ENCODE results near the gene APBA2.

The APBA2 gene

GRCh38 chr15:28955993-28956421 lies 70.2 kb downstream of the APBA2 start:
- peaks cover 4% of the 10 kb centered on the region for H3K4me1 ChIP-seq (ENCODE audit: control insufficient read depth, insufficient read depth, low read length)
- H3K9me3 ChIP-seq (ENCODE audit: control insufficient read depth, insufficient read depth, low read length): no peaks in the 10 kb centered on the region
- no peak overlapping the region for H3K4me3 ChIP-seq (ENCODE audit: low read length)
- no peak overlapping the region for H3K27ac ChIP-seq (ENCODE audit: low read length)
- no peaks in the 10 kb centered on the region for H3K36me3 ChIP-seq (ENCODE audit: control insufficient read depth, insufficient read depth, low read length)
- no peak for DNase-seq (ENCODE audit: low read depth, low spot score)
- H3K27me3 ChIP-seq (ENCODE audit: control insufficient read depth, insufficient read depth, low read length): no peaks in the 10 kb centered on the region
- no CpG with 5 or more reads among the region's 5 CpGs for WGBS (ENCODE audit: insufficient coverage, insufficient read length)

- no peaks in the 10 kb centered on the region for H3K36me3 ChIP-seq (ENCODE audit: control insufficient read depth, insufficient read depth, low read length)
- H3K4me3 ChIP-seq (ENCODE audit: low read length): no peak overlapping the region
- H3K27me3 ChIP-seq (ENCODE audit: control insufficient read depth, insufficient read depth, low read length): no peaks in the 10 kb centered on the region
- no peaks in the 10 kb centered on the region for H3K9me3 ChIP-seq (ENCODE audit: control insufficient read depth, insufficient read depth, low read length)
- WGBS (ENCODE audit: insufficient coverage, insufficient read length): no CpG with 5 or more reads among the region's 8 CpGs
- H3K4me1 ChIP-seq (ENCODE audit: control insufficient read depth, insufficient read depth, low read length): peaks cover 4% of the 10 kb centered on the region
- no peak for DNase-seq (ENCODE audit: low read depth, low spot score)
- no peak overlapping the region for H3K27ac ChIP-seq (ENCODE audit: low read length)
Measured at GRCh38 chr15:28956491-28956890, 70.7 kb downstream of the APBA2 start.

DNA sequence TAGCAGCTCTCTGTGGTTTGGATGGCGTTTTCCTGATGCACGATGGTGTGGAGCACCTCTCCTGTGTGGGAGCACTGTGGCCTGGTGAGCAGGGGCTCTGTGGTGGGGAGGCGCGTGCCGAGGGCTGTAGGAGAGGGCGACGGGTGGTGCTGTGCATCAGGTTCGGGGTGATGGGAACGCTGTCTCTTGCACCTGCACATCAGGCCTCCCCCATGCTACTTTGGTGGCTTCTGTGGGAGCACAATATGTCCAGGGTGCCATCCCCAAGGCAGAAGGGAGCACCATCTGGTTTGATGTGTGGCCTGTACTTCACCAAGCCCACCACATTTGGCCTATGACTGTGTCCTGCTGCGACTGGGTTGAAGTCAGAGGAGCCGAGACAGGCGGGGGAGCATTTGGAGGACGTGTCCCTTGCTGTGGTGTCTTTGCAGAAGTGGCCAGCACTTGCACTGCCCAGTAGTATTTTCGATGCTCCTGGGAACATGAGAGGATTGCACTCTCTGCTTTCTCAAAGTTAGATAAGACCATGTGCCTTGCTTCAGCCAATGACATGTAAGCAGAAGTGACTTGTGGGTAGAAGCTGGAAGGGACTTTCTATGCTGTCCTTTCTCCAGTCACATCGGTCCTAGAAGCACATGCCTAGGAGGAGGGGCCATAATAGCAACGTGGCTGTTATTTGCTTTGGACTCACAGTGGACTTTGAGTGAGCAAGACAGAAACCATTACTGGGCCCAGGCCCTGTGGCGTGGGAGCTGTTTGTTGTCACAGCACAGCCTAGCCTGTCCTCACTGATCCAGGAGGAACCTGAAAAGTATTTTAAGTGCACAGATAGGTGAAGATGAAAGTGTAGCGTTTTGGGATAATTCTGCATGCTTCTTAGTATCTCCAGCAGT lies 72.1 kb downstream of the APBA2 start:
- Histone ChIP-seq H3K27ac (ENCODE audit: low read length) (no peak overlapping the region), H3K27me3 (ENCODE audit: control insufficient read depth, insufficient read depth, low read length) (no peaks in the 10 kb centered on the region), H3K36me3 (ENCODE audit: control insufficient read depth, insufficient read depth, low read length) (no peaks in the 10 kb centered on the region), H3K9me3 (ENCODE audit: control insufficient read depth, insufficient read depth, low read length) (no peaks in the 10 kb centered on the region), H3K4me1 (ENCODE audit: control insufficient read depth, insufficient read depth, low read length) (peaks cover 4% of the 10 kb centered on the region), H3K4me3 (ENCODE audit: low read length) (no peak overlapping the region)
- DNase-seq (ENCODE audit: low read depth, low spot score): no peak
- WGBS (ENCODE audit: insufficient coverage, insufficient read length): no CpG with 5 or more reads among the region's 18 CpGs

DNA sequence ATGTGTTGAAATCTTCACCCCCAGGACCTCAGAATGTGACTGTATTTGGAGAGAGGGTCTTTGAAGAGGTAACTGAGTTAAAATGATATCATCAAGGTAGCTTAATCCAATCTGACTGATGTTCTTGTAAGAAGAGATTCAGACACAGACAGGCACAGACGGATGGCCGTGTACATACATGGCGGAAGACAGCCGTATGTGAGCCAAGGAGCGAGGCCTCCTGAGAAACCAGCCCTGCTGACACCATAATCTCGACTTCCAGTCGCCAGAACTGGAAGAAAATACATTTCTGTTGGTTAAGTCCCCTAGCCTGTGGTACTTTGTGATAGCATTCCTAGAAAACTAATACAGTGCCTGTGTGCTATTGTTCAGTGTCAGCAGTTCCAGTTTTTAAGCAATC lies 73.6 kb downstream of the APBA2 start:
- no CpG with 5 or more reads among the region's 7 CpGs for WGBS (ENCODE audit: insufficient coverage, insufficient read length)
- Histone ChIP-seq H3K36me3 (ENCODE audit: control insufficient read depth, insufficient read depth, low read length) (no peaks in the 10 kb centered on the region), H3K4me1 (ENCODE audit: control insufficient read depth, insufficient read depth, low read length) (peaks cover 4% of the 10 kb centered on the region), H3K27me3 (ENCODE audit: control insufficient read depth, insufficient read depth, low read length) (no peaks in the 10 kb centered on the region), H3K27ac (ENCODE audit: low read length) (no peak overlapping the region), H3K4me3 (ENCODE audit: low read length) (no peak overlapping the region), H3K9me3 (ENCODE audit: control insufficient read depth, insufficient read depth, low read length) (no peaks in the 10 kb centered on the region)
- no peak for DNase-seq (ENCODE audit: low read depth, low spot score)

- Histone ChIP-seq H3K27me3 (ENCODE audit: control insufficient read depth, insufficient read depth, low read length) (no peaks in the 10 kb centered on the region), H3K4me3 (ENCODE audit: low read length) (no peak overlapping the region), H3K9me3 (ENCODE audit: control insufficient read depth, insufficient read depth, low read length) (no peaks in the 10 kb centered on the region), H3K27ac (ENCODE audit: low read length) (no peak overlapping the region), H3K36me3 (ENCODE audit: control insufficient read depth, insufficient read depth, low read length) (no peaks in the 10 kb centered on the region), H3K4me1 (ENCODE audit: control insufficient read depth, insufficient read depth, low read length) (0 out of 2 replicates have a peak, but pooled peaks cover under 1% of the 10 kb centered on the region)
- no CpG with 5 or more reads among the region's 9 CpGs for WGBS (ENCODE audit: insufficient coverage, insufficient read length)
- no peak for DNase-seq (ENCODE audit: low read depth, low spot score)
Measured at GRCh38 chr15:28960979-28961378, 75.2 kb downstream of the APBA2 start.

GRCh38 chr15:28961391-28961790 lies 75.6 kb downstream of the APBA2 start:
- no peak overlapping the region for H3K4me3 ChIP-seq (ENCODE audit: low read length)

DNA sequence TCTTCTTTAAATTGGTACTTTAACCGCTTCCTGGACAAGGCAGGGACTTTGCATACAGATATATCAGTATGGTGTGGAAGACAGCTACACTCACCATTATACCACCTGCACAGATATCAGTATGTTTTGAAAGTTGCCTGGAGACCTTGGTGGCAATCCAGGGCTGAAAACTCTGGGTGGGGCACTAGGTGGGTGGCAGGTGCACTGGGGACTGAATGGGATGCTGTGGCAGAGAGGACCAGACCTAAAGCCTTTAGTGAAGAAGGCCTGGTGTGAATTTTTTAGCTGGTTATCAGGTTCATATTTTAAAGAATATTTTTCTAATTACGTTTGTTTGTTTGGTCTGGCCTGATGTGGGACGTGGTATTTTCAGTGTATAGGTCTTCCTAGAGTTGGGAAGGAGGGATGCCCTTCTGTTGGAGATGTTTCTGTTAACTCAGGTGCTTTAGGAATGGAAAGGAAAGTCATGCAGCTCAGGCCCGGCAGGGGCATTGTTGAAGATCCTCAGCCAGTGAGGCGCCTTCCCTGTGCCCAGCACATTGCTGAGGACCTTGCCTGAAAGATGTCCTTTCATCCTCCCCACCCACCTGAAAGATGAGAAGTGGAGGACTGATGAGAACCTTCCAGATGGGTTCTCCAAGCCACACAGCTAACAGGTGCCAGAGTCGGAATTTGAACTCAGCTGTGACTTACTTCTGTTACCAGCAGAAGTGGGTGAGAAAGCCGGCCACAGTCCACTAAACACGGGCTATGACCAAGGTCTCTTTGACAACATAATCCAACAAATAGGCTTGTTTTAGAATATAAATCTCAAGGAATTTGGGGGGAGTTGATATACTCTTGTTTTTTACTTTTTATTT lies 77.3 kb downstream of the APBA2 start:
- no CpG with 5 or more reads among the region's 8 CpGs for WGBS (ENCODE audit: insufficient coverage, insufficient read length)
- no peak overlapping the region for H3K4me3 ChIP-seq (ENCODE audit: low read length)
- no peak overlapping the region for H3K27ac ChIP-seq (ENCODE audit: low read length)
- no peaks in the 10 kb centered on the region for H3K27me3 ChIP-seq (ENCODE audit: control insufficient read depth, insufficient read depth, low read length)
- H3K9me3 ChIP-seq (ENCODE audit: control insufficient read depth, insufficient read depth, low read length): no peaks in the 10 kb centered on the region
- no peaks in the 10 kb centered on the region for H3K36me3 ChIP-seq (ENCODE audit: control insufficient read depth, insufficient read depth, low read length)
- DNase-seq (ENCODE audit: low read depth, low spot score): no peak
- no peaks in the 10 kb centered on the region for H3K4me1 ChIP-seq (ENCODE audit: control insufficient read depth, insufficient read depth, low read length)

More at GRCh38 chr15:28961391-28961790, 75.6 kb downstream of the APBA2 start:
- WGBS (ENCODE audit: insufficient coverage, insufficient read length): no CpG with 5 or more reads among the region's 12 CpGs
- H3K9me3 ChIP-seq (ENCODE audit: control insufficient read depth, insufficient read depth, low read length): no peaks in the 10 kb centered on the region
- H3K27me3 ChIP-seq (ENCODE audit: control insufficient read depth, insufficient read depth, low read length): no peaks in the 10 kb centered on the region
- H3K27ac ChIP-seq (ENCODE audit: low read length): no peak overlapping the region
- H3K4me1 ChIP-seq (ENCODE audit: control insufficient read depth, insufficient read depth, low read length): no peaks in the 10 kb centered on the region
- H3K36me3 ChIP-seq (ENCODE audit: control insufficient read depth, insufficient read depth, low read length): no peaks in the 10 kb centered on the region
- DNase-seq (ENCODE audit: low read depth, low spot score): no peak

- Histone ChIP-seq H3K27me3 (ENCODE audit: control insufficient read depth, insufficient read depth, low read length) (no peaks in the 10 kb centered on the region), H3K4me3 (ENCODE audit: low read length) (no peak overlapping the region), H3K4me1 (ENCODE audit: control insufficient read depth, insufficient read depth, low read length) (no peaks in the 10 kb centered on the region), H3K36me3 (ENCODE audit: control insufficient read depth, insufficient read depth, low read length) (no peaks in the 10 kb centered on the region), H3K27ac (ENCODE audit: low read length) (no peak overlapping the region), H3K9me3 (ENCODE audit: control insufficient read depth, insufficient read depth, low read length) (no peaks in the 10 kb centered on the region)
- no peak for DNase-seq (ENCODE audit: low read depth, low spot score)
- WGBS (ENCODE audit: insufficient coverage, insufficient read length): no CpG with 5 or more reads among the region's 2 CpGs
Measured at GRCh38 chr15:28963711-28964081, 77.9 kb downstream of the APBA2 start.

- DNase-seq (ENCODE audit: low read depth, low spot score): no peak
- no peak overlapping the region for H3K27ac ChIP-seq (ENCODE audit: low read length)
- no peak overlapping the region for H3K4me3 ChIP-seq (ENCODE audit: low read length)
- no CpG with 5 or more reads among the region's 1 CpG for WGBS (ENCODE audit: insufficient coverage, insufficient read length)
- no peaks in the 10 kb centered on the region for H3K36me3 ChIP-seq (ENCODE audit: control insufficient read depth, insufficient read depth, low read length)
- no peaks in the 10 kb centered on the region for H3K4me1 ChIP-seq (ENCODE audit: control insufficient read depth, insufficient read depth, low read length)
- no peaks in the 10 kb centered on the region for H3K9me3 ChIP-seq (ENCODE audit: control insufficient read depth, insufficient read depth, low read length)
- H3K27me3 ChIP-seq (ENCODE audit: control insufficient read depth, insufficient read depth, low read length): no peaks in the 10 kb centered on the region
Measured at GRCh38 chr15:28964098-28964497, 78.3 kb downstream of the APBA2 start.

GRCh38 chr15:28967066-28967465 lies 81.3 kb downstream of the APBA2 start:
- Histone ChIP-seq H3K4me1 (ENCODE audit: control insufficient read depth, insufficient read depth, low read length) (no peaks in the 10 kb centered on the region), H3K27me3 (ENCODE audit: control insufficient read depth, insufficient read depth, low read length) (no peaks in the 10 kb centered on the region), H3K9me3 (ENCODE audit: control insufficient read depth, insufficient read depth, low read length) (no peaks in the 10 kb centered on the region), H3K4me3 (ENCODE audit: low read length) (no peak overlapping the region), H3K27ac (ENCODE audit: low read length) (no peak overlapping the region), H3K36me3 (ENCODE audit: control insufficient read depth, insufficient read depth, low read length) (no peaks in the 10 kb centered on the region)
- DNase-seq (ENCODE audit: low read depth, low spot score): no peak

Measured in iPS DF 6.9 (cell line).